Thyroid gland (tissue), 4 donors: ENCODE measurements around the gene SOX21. TPM values are rescaled to one million over a fixed set of nuclear protein-coding genes. Genes with fewer than 3 reads are reported as not detected.
A peak's percentile ranks its signal among the peaks of the same experiment; 100 is the strongest.

Experiments
- DNase-seq, 2 donors: peaks; one replicate each; pipeline ENCODE4 v3.0.0-alpha.2; 2019
- H3K27ac ChIP-seq, 3 donors: fragments of 200-600 bp; sonication (generic); 1 replicate in 2 of 3; 2 replicates in 1 of 3; pipeline ENCODE4 v1.5.1; 2016 to 2019; ENCODE audit warnings: mild to moderate bottlenecking in 1 of 3, moderate library complexity in 1 of 3
- H3K27me3 ChIP-seq: fragments of 200-600 bp; sonication (generic); one replicate; pipeline ENCODE4 v1.5.1; 2019
- H3K36me3 ChIP-seq, 2 donors: fragments of 200-600 bp; sonication (generic); one replicate each; pipeline ENCODE4 v1.5.1; 2016 to 2019
- H3K4me1 ChIP-seq, 2 donors: fragments of 200-600 bp; sonication (generic); one replicate each; pipeline ENCODE4 v1.5.1; 2017 to 2019
- H3K4me3 ChIP-seq, 3 donors: fragments of 200-600 bp; sonication (generic); replicated peaks in 1 of 3; 1 replicate in 2 of 3; 2 replicates in 1 of 3; pipeline ENCODE4 v1.5.1; 2016; ENCODE audit warnings: mild to moderate bottlenecking in 1 of 3
- H3K9me3 ChIP-seq: fragments of 200-600 bp; sonication (generic); one replicate; pipeline ENCODE4 v1.5.1; 2017
- CTCF ChIP-seq, 6 experiments: fragments of 200-600 bp in 3 of 6; fragments of 450-650 bp in 3 of 6; sonication (generic) in 3 of 6; IDR thresholded peaks; one replicate each; pipeline ENCODE4 v1.5.1; 2016 to 2019; ENCODE audit warnings: antibody characterized with exemption in 6 of 6, mild to moderate bottlenecking in 2 of 6, inconsistent platforms in 1 of 6, moderate library complexity in 1 of 6
- POLR2A ChIP-seq, 2 donors: fragments of 450-650 bp; IDR thresholded peaks; one replicate each; pipeline ENCODE4 v1.6.1; 2017; ENCODE audit warnings: antibody characterized with exemption in 2 of 2, mild to moderate bottlenecking in 2 of 2, moderate library complexity in 1 of 2
- whole genome bisulfite sequencing, 2 donors: methylation state at CpG; one replicate each; pipeline ENCODE4 v1.1.5; 2017; 5-methylcytosine and 5-hydroxymethylcytosine counted together
- intact Hi-C: fragments of 100-400 bp; cut with DNase I; formaldehyde crosslinking; loops from one replicate; pipeline ENCODE4 v1.15.1; 2023
- total RNA-seq, 4 donors: library from RNA; depleted of rRNA; stranded (reverse); fragments of >200 nt; gene quantifications; one replicate each; pipeline ENCODE4 v1.2.3, GENCODE V29; 2016

Gene SOX21
- total RNA-seq, 4 donors from 2014 or later, result 0.20 to 0.22 TPM; not detected in 2

GRCh38 chr13:94712812-94713560, 641 bp upstream of the SOX21 start:
- Histone ChIP-seq H3K4me1 (peaks cover 11 to 29% of the 10 kb centered on the region in 2 donors), H3K27me3 (peaks cover 45% of the 10 kb centered on the region)

GRCh38 chr13:94711561-94712286, 621 bp downstream of the SOX21 start:
- Histone ChIP-seq H3K4me3 (peak overlapping the region in 1 of 3 donors; percentile 3), H3K27ac (no peak overlapping the region), H3K4me1 (peaks cover 11 to 41% of the 10 kb centered on the region in 2 donors), H3K27me3 (peaks cover 55% of the 10 kb centered on the region), H3K36me3 (no peaks in the 10 kb centered on the region), H3K9me3 (no peaks in the 10 kb centered on the region)
- intact Hi-C loops, result no loop called here
- WGBS, 2 donors, result 0 to 4% methylated on average over 6 to 45 of the region's 97 CpGs
- TF ChIP-seq CTCF (IDR thresholded peaks at IDR 0.05), result no peak
- peak in 1 of 2 donors; percentile 10 for DNase-seq

More at GRCh38 chr13:94712812-94713560, 641 bp upstream of the SOX21 start:
- Histone ChIP-seq H3K27ac (no peak overlapping the region), H3K36me3 (no peaks in the 10 kb centered on the region), H3K4me3 (peak overlapping the region in 1 of 3 donors; percentile 14), H3K9me3 (no peaks in the 10 kb centered on the region)
- intact Hi-C loops, result no loop called here
- peak; percentile 17 to 34 for DNase-seq
- 0 to 3% methylated on average over 6 to 17 of the region's 79 CpGs for WGBS, 2 donors
- TF ChIP-seq POLR2A (IDR thresholded peaks at IDR 0.05) (no peak), CTCF (IDR thresholded peaks at IDR 0.05) (no peak)

- WGBS, 2 donors, result 9 to 13% methylated on average over 17 to 19 of the region's 81 CpGs
- Histone ChIP-seq H3K27me3 (peaks cover 60% of the 10 kb centered on the region), H3K9me3 (no peaks in the 10 kb centered on the region), H3K4me3 (no peak overlapping the region), H3K36me3 (no peaks in the 10 kb centered on the region), H3K27ac (no peak overlapping the region), H3K4me1 (peaks cover 11 to 41% of the 10 kb centered on the region in 2 donors)
- TF ChIP-seq CTCF (IDR thresholded peaks at IDR 0.05) (peak in 1 of 6 experiments; percentile 29), POLR2A (IDR thresholded peaks at IDR 0.05) (no peak)
- DNase-seq, result no peak
- intact Hi-C loops, result no loop called here
These were observed 1.3 kb downstream of the SOX21 start for GRCh38 chr13:94710881-94711560.

GRCh38 chr13:94710065-94710781, 2.1 kb downstream of the SOX21 start:
- WGBS, 2 donors, result 19 to 22% methylated on average over 18 of the region's 18 CpGs
- intact Hi-C loops, result no loop called here

More at GRCh38 chr13:94710065-94710781, 2.1 kb downstream of the SOX21 start:
- H3K36me3 ChIP-seq, result no peaks in the 10 kb centered on the region
- H3K27ac ChIP-seq, result no peak overlapping the region
- DNase-seq, result no peak
- TF ChIP-seq POLR2A (IDR thresholded peaks at IDR 0.05) (no peak), CTCF (IDR thresholded peaks at IDR 0.05) (no peak)
- peaks cover 11 to 41% of the 10 kb centered on the region in 2 donors for H3K4me1 ChIP-seq
- H3K9me3 ChIP-seq, result no peaks in the 10 kb centered on the region
- H3K27me3 ChIP-seq, result peaks cover 67% of the 10 kb centered on the region
- no peak overlapping the region for H3K4me3 ChIP-seq
